WTC11 (cell line): ENCODE data around the gene NGRN.

Source experiments
- CBFB ChIP-seq: sonication (generic); formaldehyde crosslinking; IDR thresholded peaks from 2 replicates; pipeline ENCODE4 v1.8.1; 2022; ENCODE audit warnings: mild to moderate bottlenecking, low read depth, missing genetic modification reagents
- CTCF ChIP-seq: fragments of 200-600 bp; IDR thresholded peaks from 2 replicates; pipeline ENCODE4 v1.8.0; 2022; ENCODE audit warnings: antibody characterized with exemption
- HMGXB4 ChIP-seq: sonication (generic); formaldehyde crosslinking; IDR thresholded peaks from 2 replicates; pipeline ENCODE4 v1.8.1; 2023; ENCODE audit warnings: mild to moderate bottlenecking, moderate library complexity, missing genetic modification reagents
- IRF1 ChIP-seq: sonication (generic); formaldehyde crosslinking; IDR thresholded peaks from 2 replicates; pipeline ENCODE4 v1.8.0; 2023; ENCODE audit warnings: missing genetic modification reagents
- MAX ChIP-seq: sonication (generic); formaldehyde crosslinking; IDR thresholded peaks from 2 replicates; pipeline ENCODE4 v1.8.0; 2022; ENCODE audit warnings: mild to moderate bottlenecking, missing genetic modification reagents
- SP1 ChIP-seq: sonication (generic); formaldehyde crosslinking; conservative IDR thresholded peaks from 2 replicates; pipeline ENCODE4 v1.8.1; 2022; ENCODE audit warnings: missing genetic modification reagents
- TEAD4 ChIP-seq: sonication (generic); formaldehyde crosslinking; IDR thresholded peaks from 2 replicates; pipeline ENCODE4 v1.8.0; 2022; ENCODE audit warnings: mild to moderate bottlenecking, missing genetic modification reagents
- ZBTB43 ChIP-seq: sonication (generic); formaldehyde crosslinking; IDR thresholded peaks from 2 replicates; pipeline ENCODE4 v1.8.1; 2023; ENCODE audit warnings: mild to moderate bottlenecking, missing genetic modification reagents
- TF ChIP-seq, protein P1 (sequence below): sonication (generic); formaldehyde crosslinking; IDR thresholded peaks from 2 replicates; pipeline ENCODE4 v1.8.0; 2023; ENCODE audit warnings: mild to moderate bottlenecking, missing genetic modification reagents

DNA sequence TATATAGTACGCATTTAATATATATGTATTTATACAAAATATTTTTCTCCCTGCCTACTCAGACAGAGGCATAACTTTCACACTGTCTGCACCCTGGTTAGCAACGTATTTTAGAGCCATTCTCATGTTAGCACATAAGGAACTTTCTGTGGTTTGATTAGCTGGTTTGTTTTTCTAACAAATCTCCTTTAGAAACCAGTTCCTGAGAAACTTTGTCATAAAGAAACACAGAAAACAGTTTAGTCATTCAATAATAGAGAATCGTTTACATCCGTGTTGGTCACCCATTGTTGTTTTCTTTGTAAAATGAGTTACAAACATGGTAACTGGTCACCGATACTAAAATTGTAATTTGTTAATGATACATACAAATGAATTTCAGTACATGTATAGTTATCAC lies 5.9 kb upstream of the NGRN start:
- TF ChIP-seq, protein P1, sequence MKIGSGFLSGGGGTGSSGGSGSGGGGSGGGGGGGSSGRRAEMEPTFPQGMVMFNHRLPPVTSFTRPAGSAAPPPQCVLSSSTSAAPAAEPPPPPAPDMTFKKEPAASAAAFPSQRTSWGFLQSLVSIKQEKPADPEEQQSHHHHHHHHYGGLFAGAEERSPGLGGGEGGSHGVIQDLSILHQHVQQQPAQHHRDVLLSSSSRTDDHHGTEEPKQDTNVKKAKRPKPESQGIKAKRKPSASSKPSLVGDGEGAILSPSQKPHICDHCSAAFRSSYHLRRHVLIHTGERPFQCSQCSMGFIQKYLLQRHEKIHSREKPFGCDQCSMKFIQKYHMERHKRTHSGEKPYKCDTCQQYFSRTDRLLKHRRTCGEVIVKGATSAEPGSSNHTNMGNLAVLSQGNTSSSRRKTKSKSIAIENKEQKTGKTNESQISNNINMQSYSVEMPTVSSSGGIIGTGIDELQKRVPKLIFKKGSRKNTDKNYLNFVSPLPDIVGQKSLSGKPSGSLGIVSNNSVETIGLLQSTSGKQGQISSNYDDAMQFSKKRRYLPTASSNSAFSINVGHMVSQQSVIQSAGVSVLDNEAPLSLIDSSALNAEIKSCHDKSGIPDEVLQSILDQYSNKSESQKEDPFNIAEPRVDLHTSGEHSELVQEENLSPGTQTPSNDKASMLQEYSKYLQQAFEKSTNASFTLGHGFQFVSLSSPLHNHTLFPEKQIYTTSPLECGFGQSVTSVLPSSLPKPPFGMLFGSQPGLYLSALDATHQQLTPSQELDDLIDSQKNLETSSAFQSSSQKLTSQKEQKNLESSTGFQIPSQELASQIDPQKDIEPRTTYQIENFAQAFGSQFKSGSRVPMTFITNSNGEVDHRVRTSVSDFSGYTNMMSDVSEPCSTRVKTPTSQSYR = no peak
- no peak for TF ChIP-seq CTCF
- TF ChIP-seq MAX (CRISPR knock-in tag) = no peak
- TF ChIP-seq HMGXB4 (CRISPR knock-in tag) = no peak
- TF ChIP-seq ZBTB43 (CRISPR knock-in tag) = no peak
- TF ChIP-seq IRF1 (CRISPR knock-in tag) = no peak
- no peak for TF ChIP-seq TEAD4
- TF ChIP-seq CBFB = no peak
- TF ChIP-seq SP1 = no peak
